ENCODE data around the gene IFT20. TPM values are rescaled to one million over a fixed set of nuclear protein-coding genes. Genes with fewer than 3 reads are reported as not detected.

Gene IFT20
- total and polyA plus RNA-seq, 2 experiments from 2014 or later: 13.2 to 32.3 TPM

DNA sequence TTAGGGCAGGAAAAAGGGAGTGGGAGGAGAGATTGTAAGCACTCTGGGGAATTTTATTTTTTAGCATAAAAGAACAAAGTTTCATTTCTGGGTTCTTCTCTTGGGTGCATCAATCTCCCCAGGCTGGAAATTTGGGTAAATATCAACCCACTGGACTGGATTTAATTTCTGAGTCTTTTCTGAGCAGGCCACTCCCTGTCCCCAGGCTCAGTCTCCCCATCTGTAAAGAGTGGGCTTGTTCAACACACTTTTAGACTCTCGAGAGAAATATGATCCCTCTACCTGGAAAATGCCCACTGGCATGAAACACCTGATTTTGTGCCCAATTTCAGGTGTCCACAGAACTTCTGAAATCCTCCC is 35.5 kb upstream of the IFT20 start:
- peak overlapping the region; percentile 67; the same call in 1 of the 2 replicates for H3K27ac Mint-ChIP-seq
- peak overlapping the region; percentile 69 for H3K4me3 Mint-ChIP-seq
- H3K36me3 Mint-ChIP-seq (ENCODE audit: low read depth): no peaks in the 10 kb centered on the region
- no peak for TF ChIP-seq POLR2AphosphoS5 (IDR thresholded peaks at IDR 0.05; ENCODE audit: low read depth)
- no peak for TF ChIP-seq ZNF331 (CRISPR knock-in tag; IDR thresholded peaks at IDR 0.05; ENCODE audit: low read depth)
- TF ChIP-seq, protein P1, sequence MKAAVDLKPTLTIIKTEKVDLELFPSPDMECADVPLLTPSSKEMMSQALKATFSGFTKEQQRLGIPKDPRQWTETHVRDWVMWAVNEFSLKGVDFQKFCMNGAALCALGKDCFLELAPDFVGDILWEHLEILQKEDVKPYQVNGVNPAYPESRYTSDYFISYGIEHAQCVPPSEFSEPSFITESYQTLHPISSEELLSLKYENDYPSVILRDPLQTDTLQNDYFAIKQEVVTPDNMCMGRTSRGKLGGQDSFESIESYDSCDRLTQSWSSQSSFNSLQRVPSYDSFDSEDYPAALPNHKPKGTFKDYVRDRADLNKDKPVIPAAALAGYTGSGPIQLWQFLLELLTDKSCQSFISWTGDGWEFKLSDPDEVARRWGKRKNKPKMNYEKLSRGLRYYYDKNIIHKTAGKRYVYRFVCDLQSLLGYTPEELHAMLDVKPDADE (IDR thresholded peaks at IDR 0.05): no peak
- peaks cover 37% of the 10 kb centered on the region for H3K27me3 Mint-ChIP-seq (ENCODE audit: insufficient read depth, low read depth, poor library complexity)
- peaks cover 9% of the 10 kb centered on the region; the same call in 1 of the 2 replicates for H3K4me1 ChIP-seq (ENCODE audit: insufficient read depth)
- peaks cover 14% of the 10 kb centered on the region; the same call in 1 of the 2 replicates for H4K20me1 ChIP-seq (replicated peaks; ENCODE audit: insufficient read depth)
- peaks cover 21% of the 10 kb centered on the region for H3K4me1 Mint-ChIP-seq
- H3K4me3 ChIP-seq: peak overlapping the region; percentile 39
- H3K79me2 ChIP-seq (replicated peaks; ENCODE audit: insufficient read depth): no peaks in the 10 kb centered on the region
- H3K9me3 Mint-ChIP-seq: no peaks in the 10 kb centered on the region
- H3K27me3 ChIP-seq (ENCODE audit: insufficient read depth): peaks cover 22% of the 10 kb centered on the region
- no peaks in the 10 kb centered on the region for H3K36me3 ChIP-seq (ENCODE audit: insufficient read depth)
- ATAC-seq: no peak
- H3F3A ChIP-seq (replicated peaks; ENCODE audit: low read depth): no peaks in the 10 kb centered on the region; the same call in 1 of the 2 replicates
- 0 out of 2 replicates have a peak overlapping the region, but pooled peaks have one; percentile 20 for H3K27ac ChIP-seq (ENCODE audit: low read depth)
- no peak for DNase-seq (ENCODE audit: low spot score)
- H3K4me2 ChIP-seq: peak overlapping the region; percentile 73
- peak overlapping the region; percentile 72 for H2AFZ ChIP-seq
- H3K9me2 ChIP-seq (ENCODE audit: insufficient read depth): no peaks in the 10 kb centered on the region

DNA sequence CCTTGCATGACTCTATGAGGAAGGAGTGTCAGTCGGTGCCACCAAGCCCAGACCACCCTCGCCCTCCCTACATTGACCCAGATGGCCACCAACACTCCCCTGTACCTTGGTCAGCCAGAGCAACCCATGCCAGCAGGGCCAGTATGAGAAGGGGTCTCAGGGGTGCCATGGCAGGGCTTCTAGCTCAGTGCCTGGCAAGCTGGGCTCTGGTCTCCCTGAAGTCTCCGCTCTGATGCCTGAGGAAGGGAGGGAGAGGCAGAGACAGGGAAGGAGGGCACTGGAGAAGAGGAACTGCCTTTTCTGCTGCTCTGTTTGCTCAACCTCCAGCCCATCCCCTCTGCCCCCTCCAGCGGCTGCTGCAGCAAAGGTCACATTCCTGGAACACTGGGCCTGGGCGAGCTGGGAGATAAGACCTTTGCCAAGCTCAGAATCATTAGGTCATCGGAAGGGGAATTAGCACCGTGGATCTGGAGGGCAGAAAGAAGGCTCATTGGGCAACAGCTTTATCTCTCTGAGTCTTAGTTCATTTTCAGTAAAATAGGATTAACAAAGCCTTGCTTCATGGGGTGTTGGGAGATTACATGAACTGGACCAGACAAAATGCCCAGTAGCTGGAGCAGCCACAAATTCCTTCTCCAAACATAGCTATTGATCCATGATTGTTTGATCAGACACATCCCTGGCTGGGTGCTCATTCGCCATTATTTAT is 34.9 kb upstream of the IFT20 start, which contains the start of gene VTN:
Gene VTN (minus strand): TSS at position 273 of the 709 bp plus-strand sequence. CDS start 104 bp downstream, at position 169.
- H3K4me3 ChIP-seq: peak within 1 kb of the TSS; percentile 39
- Mint-ChIP-seq H3K9me3 (no peaks in the 10 kb centered on the region), H3K36me3 (ENCODE audit: low read depth) (no peaks in the 10 kb centered on the region), H3K27me3 (ENCODE audit: insufficient read depth, low read depth, poor library complexity) (peaks cover 37% of the 10 kb centered on the region), H3K4me1 (peaks cover 21% of the 10 kb centered on the region), H3K4me3 (peak within 1 kb of the TSS; percentile 69), H3K27ac (peak within 1 kb of the TSS; percentile 67)
- DNase-seq (ENCODE audit: low spot score): peak; percentile 82
- H3K4me2 ChIP-seq: peak within 1 kb of the TSS; percentile 73
- H3K4me1 ChIP-seq (ENCODE audit: insufficient read depth): peaks cover 9% of the 10 kb centered on the region; the same call in 1 of the 2 replicates
- ATAC-seq: peak; percentile 23
- H3F3A ChIP-seq (replicated peaks; ENCODE audit: low read depth): no peaks in the 10 kb centered on the region; the same call in 1 of the 2 replicates
- 0 out of 2 replicates have a peak within 1 kb of the TSS, but pooled peaks have one; percentile 20 for H3K27ac ChIP-seq (ENCODE audit: low read depth)
- TF ChIP-seq, protein P1 (IDR thresholded peaks at IDR 0.05): no peak
- TF ChIP-seq EZH2 (IDR thresholded peaks at IDR 0.05; ENCODE audit: low read depth, unreplicated experiment) (no peak), NANOG (IDR thresholded peaks at IDR 0.05; ENCODE audit: borderline replicate concordance) (no peak)
- H3K9me2 ChIP-seq (ENCODE audit: insufficient read depth): no peaks in the 10 kb centered on the region
- H3K79me2 ChIP-seq (replicated peaks; ENCODE audit: insufficient read depth): no peaks in the 10 kb centered on the region
- H3K27me3 ChIP-seq (ENCODE audit: insufficient read depth): peaks cover 22% of the 10 kb centered on the region
- H3K36me3 ChIP-seq (ENCODE audit: insufficient read depth): no peaks in the 10 kb centered on the region
- H4K20me1 ChIP-seq (replicated peaks; ENCODE audit: insufficient read depth): peaks cover 13% of the 10 kb centered on the region; the same call in 1 of the 2 replicates
- peak within 1 kb of the TSS; percentile 72 for H2AFZ ChIP-seq

DNA sequence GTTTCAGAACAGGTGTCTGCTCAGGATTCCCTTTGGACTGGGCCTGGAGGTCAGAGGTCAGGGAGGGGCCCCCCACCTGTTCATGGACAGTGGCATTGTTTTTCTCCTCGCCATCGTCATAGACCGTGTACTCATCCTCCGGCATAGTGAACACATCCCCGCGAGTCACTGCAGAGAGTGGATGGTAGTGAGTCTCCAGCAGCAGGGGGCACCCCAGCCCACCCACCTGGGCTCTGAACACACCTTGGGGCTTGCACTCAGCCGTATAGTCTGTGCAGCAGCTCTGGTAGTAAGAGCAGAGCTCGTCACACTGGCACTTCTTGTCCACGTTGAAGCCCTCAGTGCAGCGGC is 34.4 kb upstream of the IFT20 start:
- DNase-seq (ENCODE audit: low spot score) (no peak), ATAC-seq (no peak)
- H3K27ac Mint-ChIP-seq: no peak overlapping the region
- peaks cover 35% of the 10 kb centered on the region for H3K27me3 Mint-ChIP-seq (ENCODE audit: insufficient read depth, low read depth, poor library complexity)
- TF ChIP-seq STAT1 (IDR thresholded peaks at IDR 0.05; ENCODE audit: unreplicated experiment) (no peak), CREB1 (CRISPR knock-in tag; IDR thresholded peaks at IDR 0.05; ENCODE audit: low read depth) (no peak), EZH2phosphoT487 (IDR thresholded peaks at IDR 0.05; ENCODE audit: unreplicated experiment) (no peak)
- TF ChIP-seq, protein P2, sequence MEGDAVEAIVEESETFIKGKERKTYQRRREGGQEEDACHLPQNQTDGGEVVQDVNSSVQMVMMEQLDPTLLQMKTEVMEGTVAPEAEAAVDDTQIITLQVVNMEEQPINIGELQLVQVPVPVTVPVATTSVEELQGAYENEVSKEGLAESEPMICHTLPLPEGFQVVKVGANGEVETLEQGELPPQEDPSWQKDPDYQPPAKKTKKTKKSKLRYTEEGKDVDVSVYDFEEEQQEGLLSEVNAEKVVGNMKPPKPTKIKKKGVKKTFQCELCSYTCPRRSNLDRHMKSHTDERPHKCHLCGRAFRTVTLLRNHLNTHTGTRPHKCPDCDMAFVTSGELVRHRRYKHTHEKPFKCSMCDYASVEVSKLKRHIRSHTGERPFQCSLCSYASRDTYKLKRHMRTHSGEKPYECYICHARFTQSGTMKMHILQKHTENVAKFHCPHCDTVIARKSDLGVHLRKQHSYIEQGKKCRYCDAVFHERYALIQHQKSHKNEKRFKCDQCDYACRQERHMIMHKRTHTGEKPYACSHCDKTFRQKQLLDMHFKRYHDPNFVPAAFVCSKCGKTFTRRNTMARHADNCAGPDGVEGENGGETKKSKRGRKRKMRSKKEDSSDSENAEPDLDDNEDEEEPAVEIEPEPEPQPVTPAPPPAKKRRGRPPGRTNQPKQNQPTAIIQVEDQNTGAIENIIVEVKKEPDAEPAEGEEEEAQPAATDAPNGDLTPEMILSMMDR (conservative IDR thresholded peaks at IDR 0.05; ENCODE audit: low read depth in 2 of 2): peak in 1 of 2 experiments; percentile 39; a peak in 2 of 4 replicates
- no peaks in the 10 kb centered on the region for H3K9me2 ChIP-seq (ENCODE audit: insufficient read depth)
- no peaks in the 10 kb centered on the region for H3K9me3 Mint-ChIP-seq
- peaks cover 22% of the 10 kb centered on the region for H3K27me3 ChIP-seq (ENCODE audit: insufficient read depth)
- H3F3A ChIP-seq (replicated peaks; ENCODE audit: low read depth): no peaks in the 10 kb centered on the region; the same call in 1 of the 2 replicates
- no peak overlapping the region for H3K4me2 ChIP-seq
- no peaks in the 10 kb centered on the region for H3K36me3 Mint-ChIP-seq (ENCODE audit: low read depth)
- H4K20me1 ChIP-seq (replicated peaks; ENCODE audit: insufficient read depth): peaks cover 10% of the 10 kb centered on the region; the same call in 1 of the 2 replicates
- H3K4me3 ChIP-seq: no peak overlapping the region
- H3K4me1 Mint-ChIP-seq: peaks cover 21% of the 10 kb centered on the region
- no peaks in the 10 kb centered on the region for H3K36me3 ChIP-seq (ENCODE audit: insufficient read depth)
- H3K4me3 Mint-ChIP-seq: no peak overlapping the region
- H2AFZ ChIP-seq: no peak overlapping the region
- no peak overlapping the region for H3K27ac ChIP-seq (ENCODE audit: low read depth)
- H3K4me1 ChIP-seq (ENCODE audit: insufficient read depth): peaks cover 9% of the 10 kb centered on the region; the same call in 1 of the 2 replicates
- no peaks in the 10 kb centered on the region for H3K79me2 ChIP-seq (replicated peaks; ENCODE audit: insufficient read depth)

All from GM23338 (cell line).